HCT116 (cell line): ENCODE data around the gene GUCA2B. TPM values are rescaled to one million over a fixed set of nuclear protein-coding genes. Genes with fewer than 3 reads are reported as not detected.

Source experiments
- ATAC-seq: fragments of 200-7000 bp; cut with Tn5 transposase; 2 replicates; pipeline ENCODE4 v1.9.1; 2020; ENCODE audit warnings: mild to moderate bottlenecking, moderate library complexity
- BruUV-seq: library from RNA; stranded (reverse); fragments of 400-500 nt; replicated peaks from 2 replicates; lab custom pipeline; 2021; lab: Mats Ljungman, UMichigan
- CTCF ChIA-PET: fragments of 300-600 bp; sonication (Branson Sonifier 250); formaldehyde crosslinking; loops from one replicate; lab custom pipeline; 2021; ENCODE audit warnings: antibody characterized with exemption; lab: Charles Lee
- POLR2A ChIA-PET: fragments of 300-600, 350-600 bp; sonication (Branson Sonifier 250); formaldehyde crosslinking; loops from one replicate; lab custom pipeline; 2021; ENCODE audit warnings: antibody characterized with exemption; lab: Charles Lee
- RAD21 ChIA-PET, 2 experiments: fragments of 300-600 bp; sonication (Branson Sonifier 250); formaldehyde crosslinking; loops; one replicate each; lab custom pipeline; 2023; ENCODE audit warnings: low total read pairs in 2 of 2; ENCODE audit not compliant: uncharacterized antibody in 2 of 2, unreplicated experiment in 2 of 2, low non-redundant PET in 1 of 2; lab: Charles Lee
- DNase-seq: peaks from one replicate; pipeline ENCODE4 v3.0.0-alpha.2; 2010; ENCODE audit warnings: low read depth, low spot score
- H2AFZ ChIP-seq: fragments of 200-600 bp; shearing (Covaris generic), sonication (generic); 2 replicates; pipeline ENCODE4 v1.6.1; 2017; ENCODE audit warnings: low read depth, mixed run types, mixed read lengths, antibody characterized with exemption, low read length; ENCODE audit not compliant: poor library complexity, severe bottlenecking
- H3K27ac ChIP-seq: 2 replicates; pipeline ENCODE4 v1.5.1; 2012; ENCODE audit warnings: low read depth, low read length
- H3K27me3 ChIP-seq: fragments of 200-600 bp; sonication (generic); 2 replicates; pipeline ENCODE4 v1.6.1; 2016; ENCODE audit warnings: mixed run types, low read length, mixed read lengths; ENCODE audit not compliant: insufficient read depth
- H3K36me3 ChIP-seq, 2 experiments: fragments of 200-500 bp in 1 of 2; fragments of 200-600 bp in 1 of 2; sonication (Bioruptor generic) in 1 of 2; sonication (generic) in 1 of 2; 2 replicates each; pipeline versions ENCODE4 v1.5.1 to v1.6.1; 2014 to 2016; ENCODE audit warnings: low read length in 2 of 2, inconsistent platforms in 1 of 2, mixed read lengths in 1 of 2, mixed run types in 1 of 2; ENCODE audit not compliant: insufficient read depth in 2 of 2, control insufficient read depth in 1 of 2
- H3K4me1 ChIP-seq, 2 experiments: fragments of 200-600 bp in 1 of 2; sonication (generic) in 1 of 2; 2 replicates each; pipeline versions ENCODE4 v1.5.1 to v1.6.1; 2012 to 2017; ENCODE audit warnings: low read length in 2 of 2, inconsistent platforms in 1 of 2, mild to moderate bottlenecking in 1 of 2, mixed read lengths in 1 of 2, mixed run types in 1 of 2, moderate library complexity in 1 of 2; ENCODE audit not compliant: insufficient read depth in 2 of 2, control insufficient read depth in 1 of 2
- H3K4me2 ChIP-seq: fragments of 200-600 bp; sonication (generic); 2 replicates; pipeline ENCODE4 v1.6.1; 2017; ENCODE audit warnings: mixed run types, low read length, mixed read lengths
- H3K4me3 ChIP-seq, 2 experiments: fragments of 200-600 bp in 1 of 2; sonication (generic) in 1 of 2; replicated peaks in 1 of 2; 2 replicates each; pipeline ENCODE4 v1.5.1; 2011 to 2016; ENCODE audit warnings: low read length in 2 of 2, control low read depth in 1 of 2, low read depth in 1 of 2, mild to moderate bottlenecking in 1 of 2, mixed read lengths in 1 of 2, mixed run types in 1 of 2
- H3K79me2 ChIP-seq: fragments of 200-600 bp; sonication (generic); 2 replicates; pipeline ENCODE4 v1.6.1; 2017; ENCODE audit warnings: mild to moderate bottlenecking, mixed run types, low read length, moderate library complexity, mixed read lengths; ENCODE audit not compliant: insufficient read depth
- H3K9ac ChIP-seq: fragments of 200-600 bp; sonication (generic); 2 replicates; pipeline ENCODE4 v1.6.1; 2016; ENCODE audit warnings: low read length, mixed read lengths
- H3K9me2 ChIP-seq: fragments of 200-600 bp; sonication (generic), shearing (Covaris generic); 2 replicates; pipeline ENCODE4 v1.6.1; 2017; ENCODE audit warnings: mixed run types, mild to moderate bottlenecking, moderate library complexity; ENCODE audit not compliant: insufficient read depth
- H3K9me3 ChIP-seq, 2 experiments: fragments of 200-500 bp in 1 of 2; fragments of 200-600 bp in 1 of 2; sonication (Bioruptor generic) in 1 of 2; sonication (generic) in 1 of 2; 2 replicates each; pipeline ENCODE4 v1.6.1; 2014 to 2017; ENCODE audit warnings: low read length in 2 of 2, mixed read lengths in 2 of 2, inconsistent platforms in 1 of 2, low read depth in 1 of 2, mild to moderate bottlenecking in 1 of 2, mixed run types in 1 of 2, moderate library complexity in 1 of 2; ENCODE audit not compliant: control insufficient read depth in 1 of 2, insufficient read depth in 1 of 2
- H4K20me1 ChIP-seq: fragments of 200-600 bp; sonication (generic), shearing (Covaris generic); 2 replicates; pipeline ENCODE4 v1.6.1; 2017; ENCODE audit warnings: mixed run types, mild to moderate bottlenecking, moderate library complexity; ENCODE audit not compliant: insufficient read depth
- ATF3 ChIP-seq: IDR thresholded peaks from 2 replicates; pipeline ENCODE4 v1.6.1; 2012
- CBX3 ChIP-seq: IDR thresholded peaks from 2 replicates; pipeline ENCODE4 v1.6.1; 2012; ENCODE audit warnings: low read depth
- CEBPB ChIP-seq: IDR thresholded peaks from 2 replicates; pipeline ENCODE4 v1.6.1; 2012; ENCODE audit warnings: low read depth
- CTCF ChIP-seq, 3 experiments: fragments of 200-600 bp in 1 of 3; sonication (generic) in 1 of 3; IDR thresholded peaks in 2 of 3; conservative IDR thresholded peaks in 1 of 3; 2 replicates each; pipeline ENCODE4 v1.5.1; 2012 to 2017; ENCODE audit warnings: low read depth in 2 of 3, low read length in 2 of 3, antibody characterized with exemption in 1 of 3, borderline replicate concordance in 1 of 3, control low read depth in 1 of 3, mild to moderate bottlenecking in 1 of 3, mixed read lengths in 1 of 3, mixed run types in 1 of 3, moderate library complexity in 1 of 3; ENCODE audit not compliant: insufficient read depth in 1 of 3
- EZH2 ChIP-seq: fragments of 200-600 bp; sonication (generic); IDR thresholded peaks from 2 replicates; pipeline ENCODE4 v1.6.1; 2017; ENCODE audit warnings: antibody characterized with exemption, mixed run types
- EZH2phosphoT487 ChIP-seq: fragments of 200-600 bp; IDR thresholded peaks from 2 replicates; pipeline ENCODE4 v1.6.1; 2018; ENCODE audit warnings: antibody characterized with exemption, borderline replicate concordance
- FOSL1 ChIP-seq: IDR thresholded peaks from 2 replicates; pipeline ENCODE4 v1.6.1; 2012; ENCODE audit warnings: low read depth
- MAX ChIP-seq: IDR thresholded peaks from 2 replicates; pipeline ENCODE4 v1.6.1; 2012
- POLR2A ChIP-seq: IDR thresholded peaks from 2 replicates; pipeline ENCODE4 v1.7.0; 2011; ENCODE audit warnings: borderline replicate concordance; ENCODE audit not compliant: insufficient read depth, insufficient read length; ENCODE audit errors: extremely low read depth
- REST ChIP-seq: IDR thresholded peaks from 2 replicates; pipeline ENCODE4 v1.6.1; 2012; ENCODE audit warnings: low read depth
- SIN3A ChIP-seq: IDR thresholded peaks from 2 replicates; pipeline ENCODE4 v1.6.1; 2012; ENCODE audit warnings: low read depth
- SP1 ChIP-seq: IDR thresholded peaks from 2 replicates; pipeline ENCODE4 v1.6.1; 2012; ENCODE audit warnings: low read depth
- SRF ChIP-seq: IDR thresholded peaks from 2 replicates; pipeline ENCODE4 v1.6.1; 2012; ENCODE audit warnings: low read depth
- TCF7L2 ChIP-seq: IDR thresholded peaks from 2 replicates; pipeline ENCODE4 v1.7.0; 2011; ENCODE audit warnings: borderline replicate concordance, inconsistent platforms; ENCODE audit not compliant: insufficient read depth, insufficient read length; ENCODE audit errors: extremely low read depth
- YY1 ChIP-seq: IDR thresholded peaks from 2 replicates; pipeline ENCODE4 v1.6.1; 2011; ENCODE audit warnings: low read length, low read depth, moderate library complexity, mild to moderate bottlenecking; ENCODE audit not compliant: insufficient replicate concordance; ENCODE audit errors: extremely low read depth
- ZNF274 ChIP-seq: fragments of 200-500 bp; sonication (Bioruptor generic); IDR thresholded peaks from 2 replicates; pipeline ENCODE4 v1.6.1; 2014; ENCODE audit warnings: mild to moderate bottlenecking, low read depth, low read length, inconsistent platforms
- intact Hi-C: fragments of 100-400 bp; cut with micrococcal nuclease; formaldehyde crosslinking; loops from 2 replicates; pipeline ENCODE4 v1.10.0; 2022
- total RNA-seq: library from RNA; stranded (reverse); gene quantifications from one replicate; pipeline ENCODE4 v1.2.1, GENCODE V29; 2021; ENCODE audit not compliant: unreplicated experiment

The GUCA2B gene
- total RNA-seq, 1 experiment from 2014 or later: not detected

GRCh38 chr1:42162181-42162580 is 9.0 kb downstream of the GUCA2B start:
- no peak for DNase-seq
- no peak overlapping the region for H3K9ac ChIP-seq

More at GRCh38 chr1:42162181-42162580, 9.0 kb downstream of the GUCA2B start:
- ChIA-PET CTCF (no interaction called here), POLR2A (no interaction called here), RAD21 (no interaction called here)
- Histone ChIP-seq H3K9me3 (no peaks in the 10 kb centered on the region), H2AFZ (no peak overlapping the region), H3K4me1 (peaks cover 19 to 20% of the 10 kb centered on the region in 2 experiments), H3K79me2 (no peaks in the 10 kb centered on the region), H4K20me1 (no peaks in the 10 kb centered on the region), H3K27me3 (no peaks in the 10 kb centered on the region), H3K4me2 (no peak overlapping the region), H3K27ac (no peak overlapping the region), H3K36me3 (no peaks in the 10 kb centered on the region), H3K4me3 (no peak overlapping the region), H3K9me2 (no peaks in the 10 kb centered on the region)
- intact Hi-C loops: no loop called here
- no peak for ATAC-seq
- no TSS peak for BruUV-seq
- TF ChIP-seq EZH2 (no peak), SIN3A (no peak), ATF3 (no peak), FOSL1 (no peak), MAX (no peak), CEBPB (no peak), ZNF274 (no peak), POLR2A (no peak), REST (no peak), TCF7L2 (no peak), YY1 (no peak), SP1 (no peak), EZH2phosphoT487 (no peak), CTCF (IDR thresholded peaks at IDR 0.05 in 2 of 3, conservative IDR thresholded peaks at IDR 0.05 in 1 of 3; ENCODE audit: borderline replicate concordance in 1 of 3, insufficient read depth in 1 of 3, low read depth in 2 of 3, low read length in 2 of 3) (no peak), CBX3 (no peak), SRF (no peak)
